NCI-H748 treated with DMSO at 0.1 percent for 48 hours (cell line): Measurements from ENCODE around the gene ENDOV.

Experiments
- DNase-seq: peaks from one replicate; lab custom pipeline; 2025; lab: John Stamatoyannopoulos, UW

Gene ENDOV

GRCh38 chr17:80414803-80415625 is at the start of gene ENDOV:
ENDOV (plus strand) TSS chr17:80415167; CDS start chr17:80415195, 28 bp downstream.
- peak; percentile 76 for DNase-seq

DNA sequence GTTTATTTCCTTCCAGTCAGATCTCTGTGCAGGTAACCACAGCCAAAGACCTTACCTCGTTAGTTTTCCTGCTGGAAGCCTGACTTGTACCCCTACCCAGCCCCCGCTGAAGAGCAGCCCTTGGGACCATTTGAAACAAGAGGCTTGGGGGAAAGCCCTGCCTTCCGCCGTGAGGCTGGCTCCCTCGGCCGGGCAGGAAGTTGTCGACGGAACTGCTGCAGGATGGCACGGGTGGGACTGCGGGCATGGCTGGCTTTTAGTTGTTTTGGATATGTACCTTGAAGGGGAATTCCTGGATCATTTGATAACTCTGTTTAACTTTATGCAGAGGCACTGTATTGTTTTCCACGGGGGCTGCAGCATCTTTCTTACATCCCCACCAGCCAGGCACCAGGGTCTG is 49.0 kb upstream of the ENDOV start:
- no peak for DNase-seq

DNA sequence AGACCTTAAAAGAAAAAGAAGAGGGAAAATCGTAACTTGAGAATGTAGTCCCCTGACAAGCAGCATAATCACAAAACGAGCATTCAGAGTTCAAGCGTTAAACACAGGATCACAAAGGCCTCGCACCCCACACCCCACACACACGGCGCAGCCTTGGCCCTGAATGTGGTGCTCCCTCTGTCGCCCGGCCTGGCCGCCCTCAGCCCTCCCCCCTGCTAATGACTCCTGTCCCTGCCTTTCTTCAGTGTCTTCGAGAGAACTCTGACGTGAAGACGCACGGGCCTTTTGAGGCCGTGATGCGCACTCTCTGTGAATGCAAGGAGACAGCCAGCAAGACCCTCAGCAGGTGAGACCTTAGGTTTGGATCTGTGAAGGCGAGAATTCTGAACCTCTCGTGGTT is 47.5 kb upstream of the ENDOV start:
- no peak for DNase-seq

DNA sequence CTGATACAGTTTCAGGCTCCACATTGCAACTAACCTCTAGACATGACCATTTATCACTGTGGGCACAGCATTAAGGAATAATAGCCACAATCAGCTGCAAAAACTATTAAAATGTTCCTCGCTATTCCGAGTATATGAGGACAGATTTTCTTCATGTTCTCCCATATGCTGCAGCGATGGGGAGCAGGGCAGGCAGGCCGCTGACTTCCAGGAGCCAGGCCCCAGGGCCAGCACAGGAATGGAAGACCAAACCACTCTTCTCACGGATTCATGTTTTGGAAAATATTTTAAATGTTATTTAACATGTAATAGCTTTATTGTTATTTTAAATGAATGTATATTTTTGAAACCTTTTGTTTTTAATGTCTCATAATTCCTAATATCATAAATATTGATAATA is 43.8 kb upstream of the ENDOV start:
- no peak for DNase-seq

- no peak for DNase-seq
Measured at GRCh38 chr17:80372456-80372855, 42.5 kb upstream of the ENDOV start.

- no peak for DNase-seq
Measured at GRCh38 chr17:80372922-80373570, 41.9 kb upstream of the ENDOV start.

GRCh38 chr17:80374039-80374731 is 40.8 kb upstream of the ENDOV start:
- no peak for DNase-seq

GRCh38 chr17:80374732-80375585 is 40.0 kb upstream of the ENDOV start:
- no peak for DNase-seq

DNA sequence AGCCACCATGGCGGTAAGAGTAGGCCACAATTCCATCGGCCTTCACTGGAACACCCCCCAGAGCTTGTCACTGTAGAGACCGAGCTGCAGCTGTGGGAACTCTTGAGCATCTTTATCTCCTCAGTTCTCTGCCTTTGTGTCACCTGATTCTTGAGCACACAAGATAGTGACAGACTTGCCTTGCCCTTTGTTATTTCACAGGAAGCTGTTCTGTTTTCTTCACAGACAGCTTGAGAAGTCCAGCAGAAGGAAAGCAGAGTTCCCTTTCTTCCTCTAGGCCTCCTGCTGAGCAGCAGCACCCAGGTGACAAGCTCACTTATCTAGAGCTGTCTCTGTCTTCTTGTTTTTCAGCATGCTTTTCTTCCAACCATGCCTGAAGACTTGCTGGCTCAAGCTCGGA is 38.4 kb upstream of the ENDOV start:
- no peak for DNase-seq

- DNase-seq = no peak
Measured at GRCh38 chr17:80377798-80378197, 37.2 kb upstream of the ENDOV start.

GRCh38 chr17:80379348-80379747 is 35.6 kb upstream of the ENDOV start:
- no peak for DNase-seq

DNA sequence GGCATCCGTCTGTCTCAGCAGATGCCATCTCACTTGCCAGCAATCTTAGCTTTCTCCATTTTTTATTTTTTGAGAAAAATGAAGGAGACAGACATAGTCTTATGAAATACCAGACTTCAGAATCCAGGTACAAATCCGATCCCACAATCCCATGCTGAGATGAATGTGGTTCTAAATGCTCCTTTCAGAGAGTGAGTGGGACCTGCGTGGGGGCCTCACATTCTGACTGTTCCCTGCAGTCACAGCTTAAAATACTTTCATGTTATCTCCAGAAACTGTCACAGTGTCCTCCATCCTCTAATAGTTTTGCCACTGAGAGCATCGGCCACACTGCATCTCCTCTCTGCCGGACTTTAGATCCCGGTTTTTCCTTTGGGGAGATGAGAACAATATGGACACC is 34.9 kb upstream of the ENDOV start:
- no peak for DNase-seq

GRCh38 chr17:80380555-80381002 is 34.4 kb upstream of the ENDOV start:
- no peak for DNase-seq

DNA sequence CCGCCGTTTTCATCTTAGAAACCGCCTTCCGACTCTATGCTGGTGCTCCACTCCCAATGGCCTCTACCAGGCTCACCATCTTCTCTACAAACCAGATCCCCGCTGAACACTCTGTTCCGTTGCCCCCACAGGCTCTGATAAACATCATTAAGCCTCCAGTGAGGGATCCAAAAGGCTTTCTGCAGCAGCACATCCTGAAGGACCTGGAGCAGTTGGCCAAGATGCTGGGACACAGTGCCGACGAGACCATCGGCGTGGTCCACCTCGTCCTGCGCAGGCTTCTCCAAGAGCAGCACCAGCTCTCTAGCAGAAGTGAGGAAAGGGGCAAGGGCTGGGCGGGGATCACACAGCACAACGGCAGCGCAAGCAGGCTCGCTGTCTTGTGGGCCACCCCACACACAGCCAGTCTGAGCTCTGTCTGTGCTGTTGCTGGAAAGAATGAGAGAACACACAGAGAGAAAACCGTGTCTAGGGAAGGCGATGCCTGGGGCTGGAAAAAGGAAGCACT is 33.5 kb upstream of the ENDOV start:
- DNase-seq = no peak

- no peak for DNase-seq
Measured at GRCh38 chr17:80382446-80382845, 32.5 kb upstream of the ENDOV start.

GRCh38 chr17:80382956-80383355 is 32.0 kb upstream of the ENDOV start:
- no peak for DNase-seq

GRCh38 chr17:80384078-80384960 is 30.6 kb upstream of the ENDOV start:
- DNase-seq = no peak

DNA sequence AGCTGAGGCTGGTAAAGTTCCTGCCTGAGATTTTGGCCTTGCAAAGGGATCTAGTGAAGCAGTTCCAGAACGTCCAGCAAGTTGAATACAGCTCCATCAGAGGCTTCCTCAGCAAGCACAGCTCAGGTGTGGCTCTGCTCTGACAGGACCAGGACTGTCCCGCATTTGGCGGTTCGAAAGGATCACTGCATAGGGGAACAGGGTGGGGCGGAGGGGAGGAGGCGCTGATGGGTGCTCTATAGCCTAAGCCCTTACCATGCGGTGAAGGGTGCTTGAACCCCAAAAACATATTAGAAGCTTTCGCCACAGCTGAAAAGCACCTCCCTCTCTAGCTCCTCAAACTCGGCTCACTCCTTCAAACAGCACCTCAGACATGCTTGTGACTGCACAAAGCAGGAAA is 29.9 kb upstream of the ENDOV start:
- DNase-seq = no peak

DNA sequence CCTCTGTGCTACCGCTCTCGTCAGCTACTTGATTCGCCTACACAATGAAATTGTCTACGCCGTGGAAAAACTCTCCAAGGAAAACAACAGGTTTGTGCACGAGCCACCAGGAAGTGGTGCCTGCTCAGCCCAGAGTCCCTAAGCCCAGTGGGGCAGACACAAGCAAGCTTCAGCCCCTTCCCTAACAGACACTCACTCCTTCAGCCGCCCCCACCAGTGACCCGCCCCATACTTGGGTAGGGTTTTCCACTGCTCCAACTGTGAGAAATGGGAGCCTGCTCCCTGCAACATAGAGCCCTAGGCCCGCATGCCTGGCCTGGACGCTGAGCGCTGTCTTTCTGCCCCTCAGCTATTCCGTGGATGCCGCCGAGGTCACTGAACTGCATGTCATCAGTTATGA is 28.6 kb upstream of the ENDOV start:
- DNase-seq = no peak

DNA sequence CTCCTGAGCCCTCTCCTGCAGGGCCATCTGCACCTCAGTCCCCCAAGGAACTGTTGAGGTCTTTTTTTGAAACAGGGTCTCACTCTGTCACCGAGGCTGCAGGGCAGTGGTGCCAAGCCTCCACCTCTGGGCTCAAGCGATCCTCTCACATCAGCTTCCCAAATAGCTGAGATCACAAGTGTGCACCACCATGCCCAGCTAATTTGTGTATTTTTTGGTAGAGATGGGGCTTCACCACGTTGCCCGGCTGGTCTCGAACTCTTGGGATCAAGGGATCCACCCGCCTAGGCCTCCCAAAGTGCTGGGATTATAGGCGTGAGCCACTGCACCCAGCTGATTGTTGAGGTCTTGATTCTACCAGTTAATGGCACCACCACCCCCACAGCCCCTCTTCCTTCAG is 27.9 kb upstream of the ENDOV start:
- DNase-seq = no peak

- DNase-seq = no peak
Measured at GRCh38 chr17:80388175-80388574, 26.8 kb upstream of the ENDOV start.
